GM12878 (cell line): ENCODE data around the gene PDGFD. TPM values are rescaled to one million over a fixed set of nuclear protein-coding genes. Genes with fewer than 3 reads are reported as not detected.

Experiments used
- ATAC-seq: fragments of 200-7000 bp; cut with Tn5 transposase; 3 replicates; pipeline ENCODE4 v1.9.1; 2020; ENCODE audit warnings: mild to moderate bottlenecking, moderate library complexity
- BruUV-seq: library from RNA; stranded (reverse); fragments of 400-500 nt; replicated peaks from 2 replicates; lab custom pipeline; 2021; lab: Mats Ljungman, UMichigan
- CTCF ChIA-PET: fragments of 300-600 bp; sonication (Branson Sonifier 250); formaldehyde crosslinking; extraction: SDS; loops from one replicate; lab custom pipeline; 2021; ENCODE audit warnings: inconsistent platforms; lab: Yijun Ruan, JAX
- POLR2A ChIA-PET: fragments of 350-600 bp; formaldehyde crosslinking; extraction: SDS; loops from one replicate; lab custom pipeline; 2021; ENCODE audit warnings: inconsistent platforms; lab: Charles Lee
- RAD21 ChIA-PET: fragments of 300-600 bp; sonication (Branson Sonifier 250); formaldehyde crosslinking; loops from one replicate; lab custom pipeline; 2023; ENCODE audit warnings: antibody characterized with exemption; ENCODE audit not compliant: unreplicated experiment; lab: Charles Lee
- SMC1A ChIA-PET: fragments of 300-600 bp; sonication (Branson Sonifier 250); formaldehyde crosslinking; loops from one replicate; lab custom pipeline; 2023; ENCODE audit not compliant: unreplicated experiment, uncharacterized antibody; lab: Charles Lee
- DNase-seq: peaks from one replicate; pipeline ENCODE4 v3.0.0-alpha.2; 2011; ENCODE audit warnings: low read depth, low spot score
- FAIRE-seq: peaks from 3 replicates; lab custom pipeline; 2011; peaks lifted over from hg19 to GRCh38; lab: Jason Lieb, UNC
- H2AFZ ChIP-seq: 2 replicates; pipeline ENCODE4 v1.6.0; 2011; ENCODE audit warnings: low read depth, low read length, control low read depth; ENCODE audit not compliant: control insufficient read depth
- H3K27ac ChIP-seq: 2 replicates; pipeline ENCODE4 v1.5.1; 2011; ENCODE audit warnings: control low read depth; ENCODE audit not compliant: control insufficient read depth, insufficient read depth
- H3K27me3 ChIP-seq, 2 experiments: replicated peaks in 1 of 2; 2 replicates each; pipeline versions ENCODE4 v1.6.0 to v1.6.1; 2011; ENCODE audit warnings: low read length in 1 of 2; ENCODE audit not compliant: control insufficient read depth in 2 of 2, insufficient read depth in 2 of 2
- H3K36me3 ChIP-seq, 2 experiments: 2 replicates each; pipeline ENCODE4 v1.5.1; 2011; ENCODE audit warnings: low read length in 1 of 2; ENCODE audit not compliant: control insufficient read depth in 2 of 2, insufficient read depth in 2 of 2
- H3K4me1 ChIP-seq: 2 replicates; pipeline ENCODE4 v1.6.1; 2011; ENCODE audit warnings: mild to moderate bottlenecking, low read length, moderate library complexity, mixed read lengths; ENCODE audit not compliant: control insufficient read depth, insufficient read depth
- H3K4me2 ChIP-seq: 2 replicates; pipeline ENCODE4 v1.6.0; 2011; ENCODE audit warnings: control low read depth; ENCODE audit not compliant: control insufficient read depth, insufficient read depth
- H3K4me3 ChIP-seq: fragments of 200-600 bp; sonication (generic); 2 replicates; pipeline ENCODE4 v1.5.1; 2016
- H3K79me2 ChIP-seq: 2 replicates; pipeline ENCODE4 v1.6.0; 2011; ENCODE audit warnings: low read length; ENCODE audit not compliant: control insufficient read depth, insufficient read depth
- H3K9ac ChIP-seq: 2 replicates; pipeline ENCODE4 v1.8.0; 2011; ENCODE audit warnings: low read length, control low read depth, mixed read lengths; ENCODE audit not compliant: control insufficient read depth, insufficient read depth
- H3K9me3 ChIP-seq: replicated peaks from 3 replicates; pipeline ENCODE4 v1.5.1; 2011; ENCODE audit warnings: mild to moderate bottlenecking, low read length; ENCODE audit not compliant: control insufficient read depth, insufficient read depth
- H4K20me1 ChIP-seq: 2 replicates; pipeline ENCODE4 v1.6.0; 2011; ENCODE audit not compliant: control insufficient read depth, insufficient read depth
- BACH1 ChIP-seq: fragments of 450-650 bp; IDR thresholded peaks from 2 replicates; pipeline ENCODE4 v1.6.1; 2017; ENCODE audit warnings: mild to moderate bottlenecking, borderline replicate concordance
- CEBPB ChIP-seq, 2 experiments: fragments of 150-350 bp in 1 of 2; IDR thresholded peaks; 2 replicates each; pipeline ENCODE4 v1.6.1; 2012 to 2014; ENCODE audit warnings: low read depth in 2 of 2, low read length in 2 of 2, borderline replicate concordance in 1 of 2, inconsistent platforms in 1 of 2
- EZH2 ChIP-seq: IDR thresholded peaks from 2 replicates; pipeline ENCODE4 v1.6.1; 2012; ENCODE audit warnings: low read depth, mild to moderate bottlenecking, control low read depth, inconsistent platforms, low read length, borderline replicate concordance; ENCODE audit not compliant: control insufficient read depth
- GABPA ChIP-seq: IDR thresholded peaks from 2 replicates; pipeline ENCODE4 v1.6.1; 2014; ENCODE audit warnings: antibody characterized with exemption, low read depth, mild to moderate bottlenecking, inconsistent platforms
- HDGF ChIP-seq: fragments of 450-650 bp; IDR thresholded peaks from 2 replicates; pipeline ENCODE4 v1.6.1; 2016; ENCODE audit warnings: antibody characterized with exemption
- IKZF2 ChIP-seq, 2 experiments: fragments of 450-650 bp; IDR thresholded peaks; 2 replicates each; pipeline ENCODE4 v1.6.1; 2017; ENCODE audit warnings: mild to moderate bottlenecking in 2 of 2, moderate library complexity in 2 of 2
- KLF5 ChIP-seq: fragments of 450-650 bp; IDR thresholded peaks from 2 replicates; pipeline ENCODE4 v1.6.1; 2014; ENCODE audit warnings: mild to moderate bottlenecking; ENCODE audit not compliant: partially characterized antibody
- MEF2B ChIP-seq: fragments of 450-650 bp; IDR thresholded peaks from 2 replicates; pipeline ENCODE4 v1.6.1; 2018; ENCODE audit warnings: mild to moderate bottlenecking, moderate library complexity; ENCODE audit not compliant: partially characterized antibody, poor library complexity, severe bottlenecking
- RAD21 ChIP-seq: IDR thresholded peaks from 2 replicates; pipeline ENCODE4 v1.6.1; 2011; ENCODE audit warnings: mild to moderate bottlenecking, low read depth, low read length, moderate library complexity; ENCODE audit not compliant: insufficient read depth
- RCOR1 ChIP-seq: conservative IDR thresholded peaks from 2 replicates; pipeline ENCODE4 v1.6.1; 2012; ENCODE audit warnings: low read depth, low read length, improper control_type of control experiment
- STAT3 ChIP-seq: IDR thresholded peaks from 2 replicates; pipeline ENCODE4 v1.6.1; 2011; ENCODE audit warnings: low read depth, low read length, improper control_type of control experiment
- SUZ12 ChIP-seq: fragments of 200-600 bp; sonication (generic); IDR thresholded peaks from one replicate; pipeline ENCODE4 v1.6.1; 2018; ENCODE audit warnings: antibody characterized with exemption, mild to moderate bottlenecking; ENCODE audit not compliant: unreplicated experiment
- TAF1 ChIP-seq: IDR thresholded peaks from 2 replicates; pipeline ENCODE4 v1.6.1; 2011; ENCODE audit warnings: mild to moderate bottlenecking, low read depth, low read length, borderline replicate concordance
- TARDBP ChIP-seq: IDR thresholded peaks from 2 replicates; pipeline ENCODE4 v1.6.1; 2016; ENCODE audit warnings: borderline replicate concordance
- ZNF622 ChIP-seq: fragments of 450-650 bp; IDR thresholded peaks from 2 replicates; pipeline ENCODE4 v1.6.1; 2017; ENCODE audit warnings: mild to moderate bottlenecking, inconsistent platforms
- WGBS: methylation state at CpG from one replicate; pipeline ENCODE4 v1.1.6; 2016; ENCODE audit warnings: low lambda C conversion rate; ENCODE audit not compliant: insufficient replicate concordance, insufficient coverage; ENCODE audit errors: missing lambda C conversion rate; 5-methylcytosine and 5-hydroxymethylcytosine counted together
- in situ Hi-C: fragments of 300-500 bp; cut with MboI; formaldehyde crosslinking; loops from 9 replicates; pipeline ENCODE4 v1.14.3; 2018; ENCODE audit warnings: mixed read lengths
- intact Hi-C: fragments of 100-400 bp; cut with micrococcal nuclease; formaldehyde crosslinking; loops from one replicate; pipeline ENCODE4 v1.14.2; 2022; ENCODE audit not compliant: unreplicated experiment
- polyA plus RNA-seq, 11 experiments: library from polyadenylated mRNA; depleted of rRNA in 4 of 11; unstranded in 6 of 11; stranded (reverse) in 5 of 11; fragments of >200 nt; fragmentation: Nextera tagmentation in 4 of 11; fragmentation: Illumina TruSeq in 1 of 11; extraction: Ambion mirVana in 4 of 11; extraction: Trizol in 1 of 11; gene quantifications; 1 replicate in 1 of 11; 2 replicates in 10 of 11; pipeline versions ENCODE4 v1.2.1 to v1.2.3, GENCODE V29; 2011 to 2016; ENCODE audit warnings: inconsistent platforms in 2 of 11, missing spikeins in 2 of 11, low read depth in 1 of 11
- total RNA-seq, 4 experiments: library from RNA; depleted of rRNA in 3 of 4; stranded (reverse); fragments of >200 nt in 3 of 4; fragmentation: Illumina TruSeq in 1 of 4; extraction: Trizol in 1 of 4; gene quantifications; 2 replicates each; pipeline versions ENCODE4 v1.2.1 to v1.2.3, GENCODE V29; 2013 to 2021
- TF ChIP-seq, protein P1 (sequence below): IDR thresholded peaks from 2 replicates; pipeline ENCODE4 v1.6.1; 2012; ENCODE audit warnings: low read depth, low read length, improper control_type of control experiment
- TF ChIP-seq, protein P2 (sequence below): fragments of 450-650 bp; IDR thresholded peaks from 2 replicates; pipeline ENCODE4 v1.6.1; 2016; ENCODE audit warnings: mild to moderate bottlenecking

Gene PDGFD
- total and polyA plus RNA-seq, 10 of the 15 experiments (the other 5 are each of a cell fraction or from before 2014, with no cell fraction given), result 0.05 to 0.13 TPM; not detected in 8

- TF ChIP-seq, protein P1, sequence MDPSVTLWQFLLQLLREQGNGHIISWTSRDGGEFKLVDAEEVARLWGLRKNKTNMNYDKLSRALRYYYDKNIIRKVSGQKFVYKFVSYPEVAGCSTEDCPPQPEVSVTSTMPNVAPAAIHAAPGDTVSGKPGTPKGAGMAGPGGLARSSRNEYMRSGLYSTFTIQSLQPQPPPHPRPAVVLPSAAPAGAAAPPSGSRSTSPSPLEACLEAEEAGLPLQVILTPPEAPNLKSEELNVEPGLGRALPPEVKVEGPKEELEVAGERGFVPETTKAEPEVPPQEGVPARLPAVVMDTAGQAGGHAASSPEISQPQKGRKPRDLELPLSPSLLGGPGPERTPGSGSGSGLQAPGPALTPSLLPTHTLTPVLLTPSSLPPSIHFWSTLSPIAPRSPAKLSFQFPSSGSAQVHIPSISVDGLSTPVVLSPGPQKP, result no peak
- TF ChIP-seq IKZF2 (IDR thresholded peaks at IDR 0.05), result no peak
- no peak for TF ChIP-seq RCOR1
- TF ChIP-seq ZNF622, result no peak
- TF ChIP-seq RAD21, result no peak
- TF ChIP-seq KLF5, result no peak
- TF ChIP-seq, all 136 proteins: peak for 0
These were observed 110.0 kb downstream of the PDGFD start (continued) for GRCh38 chr11:104053743-104054478.

DNA sequence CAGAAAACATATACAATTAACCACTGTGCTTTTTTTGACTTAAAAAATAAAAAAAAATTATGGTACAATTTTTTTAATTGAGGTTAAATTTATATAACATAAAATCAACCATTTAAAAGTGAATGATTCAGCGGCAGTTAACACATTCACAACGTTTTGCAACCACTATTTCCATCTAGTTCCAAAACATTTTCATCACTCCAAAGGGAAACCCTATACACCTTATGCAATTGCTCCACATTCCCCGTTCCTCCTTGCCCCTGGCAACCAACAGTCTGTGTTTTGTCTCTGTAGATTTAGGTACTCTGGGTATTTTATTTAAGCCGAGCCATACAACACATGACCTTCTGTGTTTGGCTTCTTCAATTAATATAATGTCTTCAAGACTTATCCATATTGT is 112.2 kb downstream of the PDGFD start:
- intact Hi-C loops (no loop called here), in situ Hi-C loops (no loop called here)
- no peak overlapping the region for H2AFZ ChIP-seq
- no peak for ATAC-seq
- no peak overlapping the region for H3K9ac ChIP-seq
- SMC1A ChIA-PET, result no interaction called here
- BruUV-seq, result no TSS peak
- RAD21 ChIA-PET, result no interaction called here
- H4K20me1 ChIP-seq, result no peaks in the 10 kb centered on the region
- no peak overlapping the region for H3K4me3 ChIP-seq
- H3K4me1 ChIP-seq, result no peaks in the 10 kb centered on the region
- H3K36me3 ChIP-seq, result no peaks in the 10 kb centered on the region
- no peak overlapping the region for H3K27ac ChIP-seq
- FAIRE-seq, result no peak
- no peak overlapping the region for H3K4me2 ChIP-seq
- CTCF ChIA-PET, result no interaction called here
- peaks cover 0 to 3% of the 10 kb centered on the region in 2 experiments; a peak in 1 of 4 replicates for H3K27me3 ChIP-seq
- DNase-seq, result no peak
- WGBS, result 19% methylated on average over 4 of the region's 4 CpGs
- no peaks in the 10 kb centered on the region for H3K9me3 ChIP-seq
- POLR2A ChIA-PET, result no interaction called here
- TF ChIP-seq EZH2 (no peak), GABPA (no peak), HDGF (no peak), RAD21 (no peak), CEBPB (IDR thresholded peaks at IDR 0.05; ENCODE audit: borderline replicate concordance in 1 of 2, low read depth in 2 of 2, low read length in 2 of 2) (no peak), TARDBP (no peak), SUZ12 (no peak), STAT3 (no peak), TAF1 (no peak), BACH1 (no peak), MEF2B (no peak)
- TF ChIP-seq, protein P2, sequence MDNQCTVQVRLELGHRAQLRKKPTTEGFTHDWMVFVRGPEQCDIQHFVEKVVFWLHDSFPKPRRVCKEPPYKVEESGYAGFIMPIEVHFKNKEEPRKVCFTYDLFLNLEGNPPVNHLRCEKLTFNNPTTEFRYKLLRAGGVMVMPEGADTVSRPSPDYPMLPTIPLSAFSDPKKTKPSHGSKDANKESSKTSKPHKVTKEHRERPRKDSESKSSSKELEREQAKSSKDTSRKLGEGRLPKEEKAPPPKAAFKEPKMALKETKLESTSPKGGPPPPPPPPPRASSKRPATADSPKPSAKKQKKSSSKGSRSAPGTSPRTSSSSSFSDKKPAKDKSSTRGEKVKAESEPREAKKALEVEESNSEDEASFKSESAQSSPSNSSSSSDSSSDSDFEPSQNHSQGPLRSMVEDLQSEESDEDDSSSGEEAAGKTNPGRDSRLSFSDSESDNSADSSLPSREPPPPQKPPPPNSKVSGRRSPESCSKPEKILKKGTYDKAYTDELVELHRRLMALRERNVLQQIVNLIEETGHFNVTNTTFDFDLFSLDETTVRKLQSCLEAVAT, result no peak
- H3K79me2 ChIP-seq, result no peaks in the 10 kb centered on the region
